ENCODE data around the gene DSC1.
"Not testable (repeated sequence)": the region's sequence is repeated elsewhere in the genome, so short reads cannot be mapped to it uniquely, and the experiment has no call there.

Gene DSC1

GRCh38 chr18:31162825-31163435, at the start of gene DSC1:
DSC1 (minus strand) TSS chr18:31162856; CDS start chr18:31162594, 262 bp downstream.
- DNase-seq: peak; percentile 13

GRCh38 chr18:31211047-31211446, 48.4 kb upstream of the DSC1 start:
- no peak for DNase-seq

GRCh38 chr18:31209041-31209440, 46.4 kb upstream of the DSC1 start:
- DNase-seq: no peak

- DNase-seq: no peak
Observed at GRCh38 chr18:31207391-31207790, 44.7 kb upstream of the DSC1 start.

GRCh38 chr18:31206787-31207381, 44.2 kb upstream of the DSC1 start:
- no peak for DNase-seq

GRCh38 chr18:31206071-31206470, 43.4 kb upstream of the DSC1 start:
- DNase-seq: no peak

- DNase-seq: no peak
Observed at GRCh38 chr18:31205273-31205672, 42.6 kb upstream of the DSC1 start.

- no peak for DNase-seq
Observed at GRCh38 chr18:31204833-31205232, 42.2 kb upstream of the DSC1 start.

GRCh38 chr18:31204166-31204565, 41.5 kb upstream of the DSC1 start:
- no peak for DNase-seq

- DNase-seq: no peak
Observed at GRCh38 chr18:31203794-31204148, 41.1 kb upstream of the DSC1 start.

GRCh38 chr18:31203096-31203793, 40.6 kb upstream of the DSC1 start:
- DNase-seq: no peak

GRCh38 chr18:31199190-31199769, 36.6 kb upstream of the DSC1 start:
- no peak for DNase-seq

GRCh38 chr18:31197676-31198075, 35.0 kb upstream of the DSC1 start:
- no peak for DNase-seq

GRCh38 chr18:31195063-31195462, 32.4 kb upstream of the DSC1 start:
- no peak for DNase-seq

GRCh38 chr18:31192086-31192776, 29.6 kb upstream of the DSC1 start:
- no peak for DNase-seq

GRCh38 chr18:31190919-31191318, 28.3 kb upstream of the DSC1 start:
- no peak for DNase-seq

- no peak for DNase-seq
Observed at GRCh38 chr18:31189757-31190156, 27.1 kb upstream of the DSC1 start.

GRCh38 chr18:31185186-31185950, 22.7 kb upstream of the DSC1 start:
- no peak for DNase-seq

GRCh38 chr18:31183302-31183701, 20.6 kb upstream of the DSC1 start:
- DNase-seq: no peak

GRCh38 chr18:31177369-31177768, 14.7 kb upstream of the DSC1 start:
- DNase-seq: not testable (repeated sequence)

GRCh38 chr18:31176531-31176930, 13.9 kb upstream of the DSC1 start:
- DNase-seq: no peak

- no peak for DNase-seq
Observed at GRCh38 chr18:31171144-31171839, 8.6 kb upstream of the DSC1 start.

Data from CD4-positive, alpha-beta T cell treated with Interleukin-21 for 1 hour (primary cell).